ENCODE measurements around the gene PUS7. TPM values are rescaled to one million over a fixed set of nuclear protein-coding genes. Genes with fewer than 3 reads are reported as not detected.
A peak's percentile ranks its signal among the peaks of the same experiment; 100 is the strongest.
"Not testable (repeated sequence)": the region's sequence is repeated elsewhere in the genome, so short reads cannot be mapped to it uniquely, and the experiment has no call there.

PUS7 gene
- total RNA-seq, 1 experiment from 2014 or later: 22.1 TPM

DNA sequence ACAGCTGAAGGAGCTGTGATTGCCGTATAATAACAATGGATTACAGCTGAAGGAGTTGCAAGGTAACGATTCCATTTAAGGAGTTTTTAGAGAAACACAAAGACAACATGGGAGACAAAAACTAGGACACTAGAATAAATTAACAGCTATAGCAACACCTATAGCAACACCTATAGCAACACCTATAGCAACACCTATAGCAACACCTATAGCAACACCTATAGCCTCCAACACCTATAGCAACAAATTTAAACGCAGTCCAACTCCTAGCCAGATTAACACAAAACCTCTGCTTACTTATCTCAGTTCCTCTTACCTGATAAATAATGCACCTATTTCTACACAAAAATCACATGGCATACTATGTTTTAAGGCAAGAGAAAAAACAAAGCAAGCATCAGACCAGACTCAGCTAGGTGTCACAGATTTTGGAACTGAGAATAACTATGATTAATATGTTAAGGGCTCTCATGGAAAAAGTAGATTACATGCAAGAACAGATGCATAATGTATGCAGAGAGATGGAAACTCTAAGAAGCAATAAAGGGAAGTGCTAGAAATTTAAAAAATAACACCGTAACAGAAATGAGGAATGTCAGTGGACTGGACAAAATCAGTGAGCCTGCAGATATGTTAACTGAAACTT lies 77.6 kb downstream of the PUS7 start:
- DNase-seq (ENCODE audit: low spot score): no peak

DNA sequence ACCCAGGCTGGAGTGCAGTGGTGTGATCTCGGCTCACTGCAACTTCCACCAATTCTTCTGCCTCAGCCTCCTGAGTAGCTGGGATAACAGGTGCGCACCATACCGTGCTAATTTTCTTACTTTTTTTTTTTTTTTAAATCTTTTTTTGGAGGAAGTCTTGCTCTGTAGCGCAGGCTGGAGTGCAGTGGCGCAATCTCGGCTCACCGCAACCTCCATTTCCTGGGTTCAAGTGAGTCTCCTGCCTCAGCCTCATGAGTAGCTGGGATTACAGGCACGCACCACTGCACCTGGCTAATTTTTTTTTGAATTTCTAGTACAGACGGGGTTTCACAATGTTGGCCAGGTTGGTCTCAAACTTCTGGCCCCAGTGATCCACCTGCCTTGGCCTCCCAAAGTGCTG lies 79.9 kb downstream of the PUS7 start:
- DNase-seq (ENCODE audit: low spot score): not testable (repeated sequence)

GRCh38 chr7:105439174-105439893 lies 82.7 kb downstream of the PUS7 start:
- DNase-seq (ENCODE audit: low spot score): peak; percentile 60

DNA sequence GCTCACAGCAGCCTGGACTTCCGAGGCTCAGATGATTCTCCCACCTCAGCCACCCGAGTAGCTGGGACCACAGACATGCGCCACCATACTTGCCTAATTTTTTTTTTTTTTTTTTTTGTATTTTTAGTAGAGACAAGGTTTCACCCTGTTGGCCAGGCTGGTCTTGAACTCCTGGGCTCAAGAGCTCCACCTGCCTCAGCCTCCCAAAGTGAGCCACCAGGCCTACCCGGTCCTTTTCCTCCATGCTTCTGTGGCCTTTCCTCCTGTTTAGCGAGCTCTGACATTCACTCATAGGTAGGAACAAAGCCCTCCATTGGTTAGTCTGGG lies 83.3 kb downstream of the PUS7 start:
- no peak for DNase-seq (ENCODE audit: low spot score)

DNA sequence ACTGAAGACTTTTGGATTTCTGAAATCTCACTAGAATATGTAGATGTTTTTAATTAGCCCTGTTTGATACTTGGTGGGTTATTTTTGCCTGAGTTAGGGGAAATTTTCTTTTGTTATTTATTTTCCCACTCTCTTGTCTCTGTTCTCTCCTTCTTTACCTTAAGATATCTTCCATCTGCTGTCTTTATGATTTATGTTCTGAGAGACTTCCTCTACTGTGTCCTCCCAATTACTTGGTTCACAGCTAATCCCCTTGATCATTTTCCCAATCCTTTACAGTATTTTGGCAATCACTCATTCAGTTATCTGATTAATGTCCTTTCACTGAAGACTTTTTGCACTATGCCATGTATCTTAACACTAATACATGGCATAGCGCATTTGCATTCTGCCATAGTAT lies 83.8 kb downstream of the PUS7 start:
- no peak for DNase-seq (ENCODE audit: low spot score)

DNA sequence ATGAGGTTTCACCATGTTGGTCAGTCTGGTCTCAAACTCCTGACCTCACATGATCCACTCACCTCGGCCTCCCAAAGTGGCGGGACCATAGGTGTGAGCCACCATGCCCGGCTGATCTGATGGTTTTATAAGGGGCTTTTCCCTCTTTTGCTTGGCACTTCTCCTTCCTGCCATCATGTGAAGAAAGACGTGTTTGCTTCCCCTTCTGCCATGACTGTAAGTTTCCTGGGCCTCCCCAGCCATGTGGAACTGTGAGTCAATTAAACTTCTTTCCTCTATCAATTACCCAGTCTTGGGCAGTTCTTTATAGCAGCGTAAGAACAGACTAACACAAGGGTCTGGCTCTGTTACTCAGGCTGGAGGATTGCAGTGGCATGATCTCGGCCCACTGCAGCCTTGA lies 84.7 kb downstream of the PUS7 start:
- not testable (repeated sequence) for DNase-seq (ENCODE audit: low spot score)

GRCh38 chr7:105429746-105430612 lies 92.1 kb downstream of the PUS7 start:
- peak; percentile 89 for DNase-seq (ENCODE audit: low spot score)

DNA sequence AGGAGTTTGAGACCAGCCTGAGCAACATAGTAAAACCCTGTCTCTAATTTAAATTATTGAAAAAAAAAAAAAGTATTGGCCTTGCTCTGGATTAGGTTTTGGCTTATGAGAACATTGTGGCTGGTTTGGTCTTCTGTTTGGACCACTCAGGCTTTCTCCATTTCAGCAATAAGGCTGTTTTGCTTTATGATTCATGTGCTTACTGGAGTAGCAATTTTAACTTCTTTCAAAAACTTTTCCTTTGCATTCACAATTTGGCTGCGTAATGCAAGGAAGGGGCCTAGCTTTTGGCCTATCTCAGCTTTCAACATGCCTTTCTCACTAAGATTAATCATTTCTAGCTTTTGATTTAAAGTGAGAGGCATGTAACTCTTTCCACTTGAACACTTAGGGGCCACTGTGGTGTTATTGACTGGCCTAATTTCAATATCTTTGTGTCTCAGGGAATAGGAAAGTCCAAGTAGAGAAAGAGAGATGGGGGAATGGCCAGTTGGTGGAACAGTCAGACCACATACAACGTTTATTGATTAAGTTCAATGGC lies 95.4 kb downstream of the PUS7 start:
- no peak for DNase-seq (ENCODE audit: low spot score)

- DNase-seq (ENCODE audit: low spot score): no peak
Observed at GRCh38 chr7:105423987-105424386, 98.1 kb downstream of the PUS7 start.

DNA sequence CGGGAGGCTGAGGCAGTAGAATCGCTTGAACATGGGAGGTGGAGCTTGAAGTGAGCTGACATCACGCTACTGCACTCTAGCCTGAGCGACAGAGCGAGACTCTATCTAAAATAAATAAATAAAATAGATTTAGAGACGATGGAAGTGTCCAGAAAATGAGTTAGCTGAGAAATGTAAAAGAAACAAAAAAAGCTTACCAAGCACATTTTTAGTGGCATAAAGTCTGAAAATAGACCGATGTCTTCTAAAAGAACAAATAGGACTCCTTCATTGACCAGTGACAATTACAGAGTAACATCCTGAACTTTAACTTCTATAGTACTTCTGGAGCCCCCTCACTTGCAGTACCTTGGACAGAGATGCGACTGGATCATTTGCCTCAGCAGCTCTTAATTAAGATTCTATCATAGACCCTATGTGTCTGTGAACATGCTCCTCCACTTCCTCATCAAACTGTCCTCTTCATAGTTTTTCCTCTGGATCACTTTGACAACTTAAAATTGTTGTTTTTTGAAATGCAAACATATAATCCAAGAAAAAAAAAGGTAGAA lies 108.1 kb downstream of the PUS7 start:
- no peak for DNase-seq (ENCODE audit: low spot score)

GRCh38 chr7:105410774-105411173 lies 111.3 kb downstream of the PUS7 start:
- DNase-seq (ENCODE audit: low spot score): not testable (repeated sequence)

DNA sequence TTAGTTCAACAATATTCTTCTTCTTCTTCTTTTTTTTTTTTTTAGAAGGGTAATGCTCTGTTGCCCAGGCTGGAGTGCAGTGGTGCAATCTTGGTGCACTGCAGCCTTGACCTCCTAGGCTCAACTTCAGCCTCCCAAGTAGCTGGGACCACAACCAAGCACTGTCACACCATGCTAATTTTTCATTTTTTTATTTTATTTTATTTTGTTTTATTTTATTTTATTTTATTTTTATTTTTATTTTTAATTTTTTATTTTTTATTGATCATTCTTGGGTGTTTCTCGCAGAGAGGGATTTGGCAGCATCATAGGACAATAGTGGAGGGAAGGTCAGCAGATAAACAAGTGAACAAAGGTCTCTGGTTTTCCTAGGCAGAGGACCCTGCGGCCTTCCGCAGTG lies 112.3 kb downstream of the PUS7 start:
- not testable (repeated sequence) for DNase-seq (ENCODE audit: low spot score)

DNA sequence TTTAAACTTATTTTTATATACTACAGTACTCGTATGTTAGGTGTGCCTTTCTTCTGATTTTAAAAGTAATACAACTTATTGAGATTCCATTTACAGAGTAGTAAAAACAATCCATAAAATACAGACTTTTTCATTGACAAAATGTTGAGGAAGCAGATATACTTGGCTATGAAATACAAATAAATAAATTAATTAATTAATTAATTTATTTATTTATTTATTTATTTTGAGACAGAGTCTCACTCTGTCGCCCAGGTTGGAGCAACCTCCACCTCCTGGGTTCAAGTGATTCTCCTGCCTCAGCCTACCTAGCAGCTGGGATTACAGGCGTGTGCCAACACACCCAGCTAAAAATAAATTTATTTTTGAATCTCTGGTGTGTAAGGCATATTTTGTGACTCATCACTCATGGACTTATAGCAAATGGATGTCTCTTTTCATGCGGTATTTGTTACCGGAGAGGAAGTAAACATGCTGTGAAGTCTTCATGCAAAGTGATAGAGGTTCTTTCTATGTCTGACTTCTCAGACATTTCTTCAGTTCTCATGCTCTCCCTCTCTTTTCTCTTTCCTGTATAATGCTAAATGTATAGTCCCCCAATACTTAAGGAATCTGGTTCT lies 113.2 kb downstream of the PUS7 start:
- DNase-seq (ENCODE audit: low spot score): no peak

Other genes starting within 250 kb of the PUS7 start
- gene SRPK2, start 133.3 kb downstream of the PUS7 start, total RNA-seq (2014; rRNA removed; shearing (Covaris generic)): 13.5 and 17.4 TPM in 2 replicates
- 5.7 and 7.4 TPM in 2 replicates for gene RINT1, start 9.9 kb upstream of the PUS7 start, total RNA-seq (2014; rRNA removed; shearing (Covaris generic))
- not detected in 2 replicates for gene EFCAB10, start 59.2 kb upstream of the PUS7 start, total RNA-seq (2014; rRNA removed; shearing (Covaris generic))

All from HT-29 (cell line).